ENCODE measurements around the gene RBM4. TPM values are rescaled to one million over a fixed set of nuclear protein-coding genes. Genes with fewer than 3 reads are reported as not detected.

Gene RBM4
- total and polyA plus RNA-seq, 2 of the 4 experiments (the other 2 are of a cell fraction): 165 to 198 TPM

DNA sequence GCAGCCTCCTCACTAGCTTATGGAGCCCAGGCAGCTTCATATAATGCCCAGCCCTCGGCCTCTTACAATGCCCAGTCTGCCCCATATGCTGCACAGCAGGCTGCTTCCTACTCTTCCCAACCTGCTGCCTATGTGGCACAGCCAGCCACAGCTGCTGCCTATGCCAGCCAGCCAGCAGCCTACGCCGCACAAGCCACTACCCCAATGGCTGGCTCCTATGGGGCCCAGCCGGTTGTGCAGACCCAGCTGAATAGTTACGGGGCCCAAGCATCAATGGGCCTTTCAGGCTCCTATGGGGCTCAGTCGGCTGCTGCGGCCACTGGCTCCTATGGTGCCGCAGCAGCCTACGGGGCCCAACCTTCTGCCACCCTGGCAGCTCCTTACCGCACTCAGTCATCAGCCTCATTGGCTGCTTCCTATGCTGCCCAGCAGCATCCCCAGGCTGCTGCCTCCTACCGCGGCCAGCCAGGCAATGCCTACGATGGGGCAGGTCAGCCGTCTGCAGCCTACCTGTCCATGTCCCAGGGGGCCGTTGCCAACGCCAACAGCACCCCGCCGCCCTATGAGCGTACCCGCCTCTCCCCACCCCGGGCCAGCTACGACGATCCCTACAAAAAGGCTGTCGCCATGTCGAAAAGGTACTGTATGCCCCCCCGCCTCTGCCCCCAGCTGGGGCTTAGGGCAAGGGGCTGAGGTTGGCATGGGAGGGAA lies 13.3 kb upstream of the RBM4 start:
- Histone ChIP-seq H2AK5ac (ENCODE audit: low read depth, low read length) (no peak overlapping the region), H2AFZ (replicated peaks; ENCODE audit: low read length, poor library complexity) (no peak overlapping the region), H3K4me1 (ENCODE audit: control insufficient read depth, insufficient read depth, low read length) (peaks cover 2% of the 10 kb centered on the region; the same call in 1 of the 2 replicates), H3K4me2 (ENCODE audit: low read depth, low read length) (no peak overlapping the region), H3K27ac (ENCODE audit: insufficient read depth, low read length) (no peak overlapping the region), H3K9ac (ENCODE audit: low read depth, low read length) (no peak overlapping the region), H3K4ac (ENCODE audit: low read depth, low read length) (no peak overlapping the region), H3K23ac (ENCODE audit: low read depth, low read length) (no peak overlapping the region), H3K18ac (ENCODE audit: low read depth, low read length) (no peak overlapping the region), H3K56ac (ENCODE audit: extremely low read depth, insufficient read depth, low read length) (no peak overlapping the region), H4K91ac (ENCODE audit: insufficient read depth, low read depth, low read length) (no peak overlapping the region), H2BK20ac (ENCODE audit: low read depth, low read length) (no peak overlapping the region), H3K14ac (replicated peaks; ENCODE audit: low read depth, low read length) (no peak overlapping the region), H2BK120ac (ENCODE audit: low read depth, low read length) (no peak overlapping the region), H4K20me1 (ENCODE audit: insufficient read depth, low read length) (peaks cover 100% of the 10 kb centered on the region), H2AK9ac (replicated peaks; ENCODE audit: low read depth, low read length, poor library complexity) (no peak overlapping the region), H4K8ac (ENCODE audit: low read depth in 2 of 2, low read length in 2 of 2) (no peak overlapping the region), H2BK15ac (ENCODE audit: low read depth, low read length) (no peak overlapping the region), H3K27me3 (ENCODE audit: control insufficient read depth, insufficient read depth, low read length) (no peaks in the 10 kb centered on the region), H3K9me3 (ENCODE audit: control insufficient read depth, insufficient read depth, low read length) (no peaks in the 10 kb centered on the region), H2BK5ac (ENCODE audit: low read depth, low read length, poor library complexity, severe bottlenecking) (no peak overlapping the region), H3K36me3 (ENCODE audit: control insufficient read depth, insufficient read depth, low read length) (peaks cover 69% of the 10 kb centered on the region), H3K9me1 (ENCODE audit: insufficient read depth, low read length) (peaks cover 37% of the 10 kb centered on the region), H3K4me3 (ENCODE audit: insufficient read depth, low read depth, low read length) (no peak overlapping the region), H4K5ac (ENCODE audit: low read depth, low read length) (no peak overlapping the region), H3K79me1 (ENCODE audit: low read depth in 1 of 2, low read length in 2 of 2) (peaks cover 28 to 77% of the 10 kb centered on the region in 2 experiments; a peak in 3 of 4 replicates)
- in situ Hi-C loops (cut with MboI; ENCODE audit: low sequenced_read_pairs) (no loop called here), intact Hi-C loops (cut with micrococcal nuclease) (no loop called here), dilution Hi-C loops (cut with HindIII; ENCODE audit: low sequenced_read_pairs, unreplicated experiment) (no loop called here)
- ATAC-seq (ENCODE audit: low read depth) (no peak), DNase-seq (no peak)
- ChIA-PET CTCF (no interaction called here), POLR2A (ENCODE audit: unreplicated experiment) (no interaction called here)
- TF ChIP-seq RAD21 (IDR thresholded peaks at IDR 0.05; ENCODE audit: low read length) (no peak), RCOR1 (IDR thresholded peaks at IDR 0.05; ENCODE audit: insufficient replicate concordance, low read length) (no peak), MAZ (IDR thresholded peaks at IDR 0.05; ENCODE audit: borderline replicate concordance, low read depth, low read length) (no peak), MXI1 (IDR thresholded peaks at IDR 0.05; ENCODE audit: borderline replicate concordance, low read depth, low read length) (no peak), NFE2L2 (IDR thresholded peaks at IDR 0.05; ENCODE audit: low read depth, low read length) (no peak), FOS (IDR thresholded peaks at IDR 0.05; ENCODE audit: low read depth, low read length) (no peak), RFX5 (IDR thresholded peaks at IDR 0.05; ENCODE audit: low read depth, low read length) (no peak), CHD1 (IDR thresholded peaks at IDR 0.05; ENCODE audit: low read depth, low read length) (no peak)
- TF ChIP-seq, protein P1, sequence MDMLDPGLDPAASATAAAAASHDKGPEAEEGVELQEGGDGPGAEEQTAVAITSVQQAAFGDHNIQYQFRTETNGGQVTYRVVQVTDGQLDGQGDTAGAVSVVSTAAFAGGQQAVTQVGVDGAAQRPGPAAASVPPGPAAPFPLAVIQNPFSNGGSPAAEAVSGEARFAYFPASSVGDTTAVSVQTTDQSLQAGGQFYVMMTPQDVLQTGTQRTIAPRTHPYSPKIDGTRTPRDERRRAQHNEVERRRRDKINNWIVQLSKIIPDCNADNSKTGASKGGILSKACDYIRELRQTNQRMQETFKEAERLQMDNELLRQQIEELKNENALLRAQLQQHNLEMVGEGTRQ (IDR thresholded peaks at IDR 0.05; ENCODE audit: low read depth, low read length): no peak
- TF ChIP-seq, protein P2, sequence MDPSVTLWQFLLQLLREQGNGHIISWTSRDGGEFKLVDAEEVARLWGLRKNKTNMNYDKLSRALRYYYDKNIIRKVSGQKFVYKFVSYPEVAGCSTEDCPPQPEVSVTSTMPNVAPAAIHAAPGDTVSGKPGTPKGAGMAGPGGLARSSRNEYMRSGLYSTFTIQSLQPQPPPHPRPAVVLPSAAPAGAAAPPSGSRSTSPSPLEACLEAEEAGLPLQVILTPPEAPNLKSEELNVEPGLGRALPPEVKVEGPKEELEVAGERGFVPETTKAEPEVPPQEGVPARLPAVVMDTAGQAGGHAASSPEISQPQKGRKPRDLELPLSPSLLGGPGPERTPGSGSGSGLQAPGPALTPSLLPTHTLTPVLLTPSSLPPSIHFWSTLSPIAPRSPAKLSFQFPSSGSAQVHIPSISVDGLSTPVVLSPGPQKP (IDR thresholded peaks at IDR 0.05; ENCODE audit: borderline replicate concordance, low read depth, low read length): no peak
- no TSS peak for BruUV-seq (replicated peaks)
- 95% methylated on average over 9 of the region's 26 CpGs; no CpG with 5 or more reads in 1 of the 2 experiments for WGBS, 2 experiments (ENCODE audit: extremely low coverage in 2 of 2, insufficient read length in 1 of 2)
